PC-3 (cell line): ENCODE data around the gene HDX.

Experiments
- EZH2 ChIP-seq: fragments of 300-600 bp; sonication (generic); IDR thresholded peaks from one replicate; pipeline ENCODE4 v1.6.1; 2017; ENCODE audit warnings: antibody characterized with exemption, mild to moderate bottlenecking, low read length; ENCODE audit not compliant: unreplicated experiment
- EZH2phosphoT487 ChIP-seq: fragments of 300-600 bp; sonication (generic); IDR thresholded peaks from 2 replicates; pipeline ENCODE4 v1.6.1; 2018; ENCODE audit warnings: mild to moderate bottlenecking, antibody characterized with exemption, low read length, borderline replicate concordance
- TF ChIP-seq, protein P1 (sequence below): fragments of 300-600 bp; sonication (generic); conservative IDR thresholded peaks from 2 replicates; pipeline ENCODE4 v1.5.1; 2017; ENCODE audit warnings: antibody characterized with exemption, low read depth, mild to moderate bottlenecking, low read length

DNA sequence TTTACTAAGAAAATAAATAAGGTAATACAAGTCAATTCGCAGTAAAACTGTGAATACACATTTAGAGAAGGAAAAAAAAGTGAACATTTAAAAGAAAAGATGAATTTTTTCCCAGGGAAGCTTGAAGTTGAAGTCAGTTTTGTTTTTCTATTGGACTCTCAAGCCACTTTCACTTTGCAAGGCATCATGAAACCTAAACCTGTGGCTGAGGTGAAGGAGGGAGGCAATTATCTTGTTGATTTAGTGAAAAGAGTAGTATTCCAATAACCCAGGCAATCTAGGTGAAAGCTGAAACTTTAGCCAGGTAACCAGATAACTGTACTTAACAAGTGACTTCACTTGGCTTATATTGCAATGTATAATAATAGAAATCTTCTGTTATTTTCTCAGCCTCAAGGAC is 138.6 kb downstream of the HDX start:
- TF ChIP-seq, protein P1, sequence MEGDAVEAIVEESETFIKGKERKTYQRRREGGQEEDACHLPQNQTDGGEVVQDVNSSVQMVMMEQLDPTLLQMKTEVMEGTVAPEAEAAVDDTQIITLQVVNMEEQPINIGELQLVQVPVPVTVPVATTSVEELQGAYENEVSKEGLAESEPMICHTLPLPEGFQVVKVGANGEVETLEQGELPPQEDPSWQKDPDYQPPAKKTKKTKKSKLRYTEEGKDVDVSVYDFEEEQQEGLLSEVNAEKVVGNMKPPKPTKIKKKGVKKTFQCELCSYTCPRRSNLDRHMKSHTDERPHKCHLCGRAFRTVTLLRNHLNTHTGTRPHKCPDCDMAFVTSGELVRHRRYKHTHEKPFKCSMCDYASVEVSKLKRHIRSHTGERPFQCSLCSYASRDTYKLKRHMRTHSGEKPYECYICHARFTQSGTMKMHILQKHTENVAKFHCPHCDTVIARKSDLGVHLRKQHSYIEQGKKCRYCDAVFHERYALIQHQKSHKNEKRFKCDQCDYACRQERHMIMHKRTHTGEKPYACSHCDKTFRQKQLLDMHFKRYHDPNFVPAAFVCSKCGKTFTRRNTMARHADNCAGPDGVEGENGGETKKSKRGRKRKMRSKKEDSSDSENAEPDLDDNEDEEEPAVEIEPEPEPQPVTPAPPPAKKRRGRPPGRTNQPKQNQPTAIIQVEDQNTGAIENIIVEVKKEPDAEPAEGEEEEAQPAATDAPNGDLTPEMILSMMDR, result no peak
- TF ChIP-seq EZH2, result no peak
- TF ChIP-seq EZH2phosphoT487, result no peak
